Astrocyte of the cerebellum (primary cell): ENCODE results near the gene SLC12A5.

ENCODE experiments used
- DNase-seq: peaks from one replicate; pipeline ENCODE4 v3.0.0-alpha.2; 2011; ENCODE audit warnings: low read depth
- H3K4me3 ChIP-seq: 2 replicates; pipeline ENCODE4 v1.5.1; 2011; ENCODE audit warnings: mild to moderate bottlenecking, low read depth, low read length, moderate library complexity
- in situ Hi-C: cut with HindIII; loops from 2 replicates; pipeline ENCODE4 v1.10.0; 2017; ENCODE audit warnings: low sequenced_read_pairs
- TF ChIP-seq, protein P1 (sequence below): IDR thresholded peaks from 2 replicates; pipeline ENCODE4 v1.5.1; 2012; ENCODE audit warnings: low read length, low read depth, moderate library complexity, mild to moderate bottlenecking; ENCODE audit errors: missing control alignments

The SLC12A5 gene

DNA sequence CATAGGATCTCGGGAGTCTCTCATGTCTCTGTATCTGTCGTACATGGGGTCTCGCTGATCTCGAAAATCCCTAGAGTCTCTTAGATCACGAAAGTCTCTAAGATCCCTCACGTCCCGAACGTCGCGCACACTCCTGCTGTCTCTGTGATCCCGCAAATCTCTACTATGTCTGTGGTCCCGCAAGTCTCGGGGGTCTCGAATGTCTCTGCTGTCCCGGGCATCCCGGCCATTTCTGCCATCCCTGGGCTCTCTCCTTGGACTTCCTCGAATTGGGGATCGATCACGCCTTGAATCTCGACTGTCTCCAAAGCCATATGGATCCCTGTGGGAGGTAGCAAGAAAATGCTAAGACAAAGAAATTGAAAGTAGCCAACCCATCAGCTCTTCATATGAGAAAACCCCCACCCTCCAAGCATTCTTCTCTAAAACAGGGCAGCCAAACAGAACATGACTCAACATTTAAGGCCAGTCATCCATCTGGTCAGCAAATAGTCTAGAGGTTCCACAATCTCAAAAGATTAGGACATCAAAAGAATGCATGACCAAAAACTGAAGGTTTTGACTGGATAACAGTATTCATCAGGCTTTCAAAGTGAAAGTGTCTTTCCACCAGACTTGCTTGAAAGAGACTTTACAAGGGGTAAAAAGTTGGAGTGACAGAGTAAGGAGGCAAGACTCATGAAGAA is 41.3 kb downstream of the SLC12A5 start:
- TF ChIP-seq, protein P1, sequence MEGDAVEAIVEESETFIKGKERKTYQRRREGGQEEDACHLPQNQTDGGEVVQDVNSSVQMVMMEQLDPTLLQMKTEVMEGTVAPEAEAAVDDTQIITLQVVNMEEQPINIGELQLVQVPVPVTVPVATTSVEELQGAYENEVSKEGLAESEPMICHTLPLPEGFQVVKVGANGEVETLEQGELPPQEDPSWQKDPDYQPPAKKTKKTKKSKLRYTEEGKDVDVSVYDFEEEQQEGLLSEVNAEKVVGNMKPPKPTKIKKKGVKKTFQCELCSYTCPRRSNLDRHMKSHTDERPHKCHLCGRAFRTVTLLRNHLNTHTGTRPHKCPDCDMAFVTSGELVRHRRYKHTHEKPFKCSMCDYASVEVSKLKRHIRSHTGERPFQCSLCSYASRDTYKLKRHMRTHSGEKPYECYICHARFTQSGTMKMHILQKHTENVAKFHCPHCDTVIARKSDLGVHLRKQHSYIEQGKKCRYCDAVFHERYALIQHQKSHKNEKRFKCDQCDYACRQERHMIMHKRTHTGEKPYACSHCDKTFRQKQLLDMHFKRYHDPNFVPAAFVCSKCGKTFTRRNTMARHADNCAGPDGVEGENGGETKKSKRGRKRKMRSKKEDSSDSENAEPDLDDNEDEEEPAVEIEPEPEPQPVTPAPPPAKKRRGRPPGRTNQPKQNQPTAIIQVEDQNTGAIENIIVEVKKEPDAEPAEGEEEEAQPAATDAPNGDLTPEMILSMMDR: no peak
- in situ Hi-C loops: no loop called here
- no peak overlapping the region for H3K4me3 ChIP-seq
- peak; percentile 60 for DNase-seq

DNA sequence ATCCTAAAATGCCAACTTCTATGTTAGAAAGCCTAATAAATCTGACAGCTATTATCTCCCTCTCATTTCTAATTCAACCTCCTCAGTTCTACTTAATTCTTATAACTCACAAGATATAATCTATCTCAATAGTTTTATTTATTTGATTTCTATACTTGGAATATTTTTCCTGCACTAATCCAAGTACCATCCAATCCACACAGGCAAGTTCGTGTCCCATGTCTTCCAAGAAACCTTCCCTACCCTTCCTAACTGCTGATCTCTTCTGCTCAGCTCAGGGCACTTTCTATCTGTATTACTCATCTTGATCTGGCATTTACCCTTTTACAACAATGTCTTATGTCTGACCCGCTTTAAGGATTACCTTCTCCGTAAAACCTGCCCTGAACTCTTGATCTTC is 42.6 kb downstream of the SLC12A5 start:
- TF ChIP-seq, protein P1: no peak
- DNase-seq: no peak
- in situ Hi-C loops: no loop called here
- no peak overlapping the region for H3K4me3 ChIP-seq

DNA sequence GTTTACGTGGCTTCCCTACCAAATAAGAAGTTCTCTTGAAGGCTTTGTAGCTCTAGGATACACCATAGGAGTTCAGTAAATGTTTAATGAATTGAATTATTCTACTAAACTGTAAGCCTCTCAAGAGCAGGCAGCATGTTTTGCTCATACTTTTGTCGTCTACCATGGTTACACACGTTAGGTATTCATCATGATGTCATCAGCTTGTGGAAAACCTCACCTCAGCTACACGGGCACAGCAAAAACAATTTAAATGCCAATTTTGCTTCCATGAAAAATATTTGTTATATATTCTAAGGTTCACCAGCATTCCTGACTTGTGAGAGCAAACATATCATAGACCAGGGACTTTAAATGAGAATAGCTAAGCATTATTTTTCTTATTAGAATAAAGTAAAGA is 44.0 kb downstream of the SLC12A5 start:
- in situ Hi-C loops: no loop called here
- DNase-seq: no peak
- no peak overlapping the region for H3K4me3 ChIP-seq
- TF ChIP-seq, protein P1: no peak

DNA sequence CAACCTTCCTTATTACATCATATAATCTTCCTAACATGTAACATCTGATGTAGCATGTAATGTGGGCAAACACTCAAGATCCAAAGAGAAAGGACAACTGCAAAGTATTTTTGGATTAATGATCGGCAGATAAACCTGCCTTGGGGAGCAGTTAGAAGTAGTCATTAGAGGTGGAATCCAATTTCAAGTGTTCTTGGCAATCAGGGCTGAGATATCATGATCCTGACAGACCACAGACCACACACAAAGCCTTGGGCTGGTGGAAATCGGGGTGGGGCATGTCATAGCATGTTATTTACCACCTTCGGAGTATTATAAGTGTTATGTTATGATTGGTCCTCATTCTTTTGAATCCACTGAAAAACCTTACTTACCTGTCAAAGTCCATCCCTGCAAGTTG is 44.4 kb downstream of the SLC12A5 start:
- TF ChIP-seq, protein P1: no peak
- no peak for DNase-seq
- in situ Hi-C loops: no loop called here

DNA sequence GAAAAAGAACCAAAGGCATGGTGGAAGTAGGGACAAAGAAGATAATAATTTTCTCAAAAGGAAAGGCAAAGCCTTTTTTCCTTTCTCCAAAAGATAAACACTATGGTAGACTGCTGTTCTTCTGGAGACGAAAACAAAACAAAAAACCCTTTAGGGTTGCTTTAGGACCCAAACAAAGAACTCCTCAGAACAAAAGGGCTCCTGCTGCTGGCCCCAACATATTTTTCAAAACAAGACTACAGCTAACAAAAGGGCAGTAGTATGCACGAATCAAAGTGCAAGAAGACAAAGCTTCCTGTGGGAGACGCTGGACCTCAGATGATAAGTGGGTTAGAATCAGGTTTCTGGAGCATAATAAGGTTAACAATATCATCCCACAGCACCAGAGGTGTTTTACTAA is 45.0 kb downstream of the SLC12A5 start:
- no peak for DNase-seq
- in situ Hi-C loops: no loop called here
- TF ChIP-seq, protein P1: no peak
- H3K4me3 ChIP-seq: no peak overlapping the region

More for the DNA sequence above, 44.4 kb downstream of the SLC12A5 start:
- no peak overlapping the region for H3K4me3 ChIP-seq

DNA sequence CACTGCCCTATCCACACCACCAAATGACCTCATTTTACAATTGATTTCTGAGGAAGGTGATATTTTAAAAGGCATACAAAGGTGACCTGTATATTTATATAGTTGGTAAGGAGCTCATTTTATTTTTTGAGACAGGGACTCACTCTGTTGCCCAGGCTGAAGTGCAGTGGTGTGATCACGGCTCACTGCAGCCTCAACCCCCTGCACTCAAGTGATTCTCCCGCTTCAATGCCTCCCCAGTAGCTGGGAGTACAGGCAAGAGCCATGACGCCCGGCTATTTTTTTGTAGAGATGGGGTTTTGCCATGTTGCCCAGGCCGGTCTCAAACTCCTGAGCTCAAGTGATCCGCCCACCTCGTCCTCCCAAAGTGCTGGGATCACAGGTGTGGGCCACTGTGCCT is 47.8 kb downstream of the SLC12A5 start:
- H3K4me3 ChIP-seq: no peak overlapping the region
- no peak for DNase-seq
- TF ChIP-seq, protein P1: no peak
- in situ Hi-C loops: no loop called here
